Measurements from ENCODE around the gene BATF.

BATF gene

GRCh38 chr14:75547552-75548250 lies 25.4 kb downstream of the BATF start:
- no peak for TF ChIP-seq CTCF (IDR thresholded peaks at IDR 0.05)
- H3K36me3 ChIP-seq (ENCODE audit: control insufficient read depth, insufficient read depth, low read length), result no peaks in the 10 kb centered on the region
- no peak overlapping the region for H3K4me3 ChIP-seq (ENCODE audit: low read depth, low read length)
- H3K27ac ChIP-seq, result peak overlapping the region; percentile 45
- no peaks in the 10 kb centered on the region for H3K27me3 ChIP-seq (ENCODE audit: control insufficient read depth, insufficient read depth, low read length)
- H3K4me1 ChIP-seq, result peaks cover 37% of the 10 kb centered on the region
- no peak overlapping the region for H3K9ac ChIP-seq
- H3K9me3 ChIP-seq (ENCODE audit: control insufficient read depth, low read length), result no peaks in the 10 kb centered on the region
- H2AFZ ChIP-seq, result peak overlapping the region; percentile 22
- H3K79me2 ChIP-seq, result peaks cover 9% of the 10 kb centered on the region
- no peak overlapping the region for H3K4me2 ChIP-seq (ENCODE audit: low read length)

DNA sequence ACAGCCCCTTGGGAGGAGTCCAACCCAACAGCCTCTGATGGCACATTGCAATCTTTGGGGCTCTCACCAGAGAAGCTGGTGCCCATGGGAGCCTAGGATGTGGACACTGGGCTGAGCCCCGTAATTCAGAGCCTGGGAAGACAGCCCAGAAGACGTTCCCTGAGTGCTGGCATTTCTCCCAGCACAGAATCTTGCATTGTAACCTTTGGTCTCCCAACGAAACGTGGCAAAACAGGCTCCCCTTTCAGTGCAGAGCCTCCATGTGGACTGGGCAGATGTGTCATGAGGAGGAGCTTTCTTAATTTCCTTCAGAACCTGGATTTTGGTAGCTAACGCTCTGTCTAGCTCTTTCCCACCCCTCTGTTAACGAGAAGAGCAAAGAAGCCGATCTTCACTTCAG lies 26.3 kb downstream of the BATF start:
- no peak for TF ChIP-seq CTCF (IDR thresholded peaks at IDR 0.05)
- peaks cover 37% of the 10 kb centered on the region for H3K4me1 ChIP-seq
- no peak overlapping the region for H3K9ac ChIP-seq
- peak overlapping the region; percentile 45 for H3K27ac ChIP-seq
- H3K79me2 ChIP-seq, result peaks cover 9% of the 10 kb centered on the region
- no peak overlapping the region for H3K4me3 ChIP-seq (ENCODE audit: low read depth, low read length)
- H2AFZ ChIP-seq, result no peak overlapping the region
- no peaks in the 10 kb centered on the region for H3K36me3 ChIP-seq (ENCODE audit: control insufficient read depth, insufficient read depth, low read length)
- no peaks in the 10 kb centered on the region for H3K9me3 ChIP-seq (ENCODE audit: control insufficient read depth, low read length)
- no peaks in the 10 kb centered on the region for H3K27me3 ChIP-seq (ENCODE audit: control insufficient read depth, insufficient read depth, low read length)
- no peak overlapping the region for H3K4me2 ChIP-seq (ENCODE audit: low read length)

GRCh38 chr14:75549169-75549568 lies 26.9 kb downstream of the BATF start:
- Histone ChIP-seq H2AFZ (peak overlapping the region; percentile 40), H3K27ac (peak overlapping the region; percentile 24)

GRCh38 chr14:75551021-75551420 lies 28.8 kb downstream of the BATF start:
- Histone ChIP-seq H3K27ac (peak overlapping the region; percentile 43), H3K4me3 (ENCODE audit: low read depth, low read length) (no peak overlapping the region), H2AFZ (peak overlapping the region; percentile 78), H3K4me1 (peaks cover 46% of the 10 kb centered on the region), H3K27me3 (ENCODE audit: control insufficient read depth, insufficient read depth, low read length) (no peaks in the 10 kb centered on the region), H3K9me3 (ENCODE audit: control insufficient read depth, low read length) (no peaks in the 10 kb centered on the region), H3K4me2 (ENCODE audit: low read length) (no peak overlapping the region), H3K9ac (no peak overlapping the region), H3K79me2 (peaks cover 4% of the 10 kb centered on the region), H3K36me3 (ENCODE audit: control insufficient read depth, insufficient read depth, low read length) (no peaks in the 10 kb centered on the region)
- TF ChIP-seq CTCF (IDR thresholded peaks at IDR 0.05), result no peak

More at GRCh38 chr14:75549169-75549568, 26.9 kb downstream of the BATF start:
- Histone ChIP-seq H3K9ac (no peak overlapping the region), H3K4me2 (ENCODE audit: low read length) (no peak overlapping the region), H3K27me3 (ENCODE audit: control insufficient read depth, insufficient read depth, low read length) (no peaks in the 10 kb centered on the region), H3K4me3 (ENCODE audit: low read depth, low read length) (no peak overlapping the region), H3K36me3 (ENCODE audit: control insufficient read depth, insufficient read depth, low read length) (no peaks in the 10 kb centered on the region), H3K79me2 (peaks cover 9% of the 10 kb centered on the region), H3K9me3 (ENCODE audit: control insufficient read depth, low read length) (no peaks in the 10 kb centered on the region), H3K4me1 (peaks cover 40% of the 10 kb centered on the region)
- TF ChIP-seq CTCF (IDR thresholded peaks at IDR 0.05), result no peak

DNA sequence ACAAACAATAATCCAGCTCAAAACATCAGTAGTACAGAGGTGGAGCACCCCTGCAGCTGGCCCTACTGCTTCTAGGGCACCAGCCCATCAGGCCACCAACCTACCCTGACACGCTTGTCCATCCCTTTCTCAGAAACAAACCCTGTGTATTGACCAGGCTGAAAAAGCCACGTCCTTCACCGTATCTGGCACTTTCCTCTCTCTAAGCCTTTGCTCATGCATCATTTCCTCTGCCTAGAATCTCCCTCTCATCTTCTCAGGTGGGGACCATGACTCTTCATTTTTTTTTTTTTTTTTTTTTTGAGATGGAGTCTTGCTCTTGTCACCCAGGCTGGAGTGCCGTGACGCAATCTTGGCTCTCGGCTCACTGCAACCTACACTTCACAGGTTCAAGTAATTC lies 30.9 kb downstream of the BATF start:
- no peaks in the 10 kb centered on the region for H3K79me2 ChIP-seq
- H3K4me2 ChIP-seq (ENCODE audit: low read length), result no peak overlapping the region
- H3K9ac ChIP-seq, result no peak overlapping the region
- H3K36me3 ChIP-seq (ENCODE audit: control insufficient read depth, insufficient read depth, low read length), result no peaks in the 10 kb centered on the region
- H3K4me1 ChIP-seq, result peaks cover 42% of the 10 kb centered on the region
- no peak for TF ChIP-seq CTCF (IDR thresholded peaks at IDR 0.05)
- H2AFZ ChIP-seq, result no peak overlapping the region
- H3K9me3 ChIP-seq (ENCODE audit: control insufficient read depth, low read length), result no peaks in the 10 kb centered on the region
- H3K4me3 ChIP-seq (ENCODE audit: low read depth, low read length), result no peak overlapping the region
- no peak overlapping the region for H3K27ac ChIP-seq
- no peaks in the 10 kb centered on the region for H3K27me3 ChIP-seq (ENCODE audit: control insufficient read depth, insufficient read depth, low read length)

All from parathyroid adenoma (tissue), 2 donors.